ENCODE data around the gene CCDC120.

The CCDC120 gene

DNA sequence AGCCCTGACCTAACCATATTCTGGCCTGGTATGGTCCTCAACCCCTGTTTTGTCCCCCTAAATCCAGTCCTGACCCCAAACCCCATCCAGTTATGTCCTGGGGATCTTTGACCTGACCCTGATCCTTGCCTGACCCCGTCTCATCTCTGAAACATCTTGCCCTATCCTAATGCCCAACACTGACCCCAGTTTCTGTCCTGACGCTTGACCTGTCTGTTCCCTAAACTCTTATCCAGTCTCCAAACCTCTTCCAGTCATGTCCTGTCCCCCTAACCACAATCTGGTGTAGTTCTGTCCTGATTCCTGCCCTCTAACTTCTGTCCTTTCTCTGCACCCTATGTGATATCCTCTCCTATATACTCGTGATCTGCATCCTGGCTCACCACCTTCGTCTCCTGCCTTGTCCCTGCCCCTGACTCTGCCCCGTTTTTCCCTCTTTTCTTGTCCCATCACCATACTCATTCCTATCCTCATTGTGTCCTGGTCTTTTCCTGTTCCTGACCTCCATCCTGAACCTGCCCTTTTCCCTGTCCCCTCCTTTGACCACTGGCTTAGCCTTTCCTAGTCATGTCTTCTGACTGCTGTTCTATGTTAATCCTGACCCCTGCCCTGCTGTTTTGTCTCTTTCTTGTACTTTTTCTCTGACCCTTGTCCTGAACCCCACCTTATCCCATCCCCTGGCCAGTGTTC, 4.6 kb upstream of the CCDC120 start:
- DNase-seq (ENCODE audit: extremely low read depth, low read depth), result no peak
- TF ChIP-seq, protein P1, sequence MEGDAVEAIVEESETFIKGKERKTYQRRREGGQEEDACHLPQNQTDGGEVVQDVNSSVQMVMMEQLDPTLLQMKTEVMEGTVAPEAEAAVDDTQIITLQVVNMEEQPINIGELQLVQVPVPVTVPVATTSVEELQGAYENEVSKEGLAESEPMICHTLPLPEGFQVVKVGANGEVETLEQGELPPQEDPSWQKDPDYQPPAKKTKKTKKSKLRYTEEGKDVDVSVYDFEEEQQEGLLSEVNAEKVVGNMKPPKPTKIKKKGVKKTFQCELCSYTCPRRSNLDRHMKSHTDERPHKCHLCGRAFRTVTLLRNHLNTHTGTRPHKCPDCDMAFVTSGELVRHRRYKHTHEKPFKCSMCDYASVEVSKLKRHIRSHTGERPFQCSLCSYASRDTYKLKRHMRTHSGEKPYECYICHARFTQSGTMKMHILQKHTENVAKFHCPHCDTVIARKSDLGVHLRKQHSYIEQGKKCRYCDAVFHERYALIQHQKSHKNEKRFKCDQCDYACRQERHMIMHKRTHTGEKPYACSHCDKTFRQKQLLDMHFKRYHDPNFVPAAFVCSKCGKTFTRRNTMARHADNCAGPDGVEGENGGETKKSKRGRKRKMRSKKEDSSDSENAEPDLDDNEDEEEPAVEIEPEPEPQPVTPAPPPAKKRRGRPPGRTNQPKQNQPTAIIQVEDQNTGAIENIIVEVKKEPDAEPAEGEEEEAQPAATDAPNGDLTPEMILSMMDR (IDR thresholded peaks at IDR 0.05; ENCODE audit: low read depth, low read length), result no peak

DNA sequence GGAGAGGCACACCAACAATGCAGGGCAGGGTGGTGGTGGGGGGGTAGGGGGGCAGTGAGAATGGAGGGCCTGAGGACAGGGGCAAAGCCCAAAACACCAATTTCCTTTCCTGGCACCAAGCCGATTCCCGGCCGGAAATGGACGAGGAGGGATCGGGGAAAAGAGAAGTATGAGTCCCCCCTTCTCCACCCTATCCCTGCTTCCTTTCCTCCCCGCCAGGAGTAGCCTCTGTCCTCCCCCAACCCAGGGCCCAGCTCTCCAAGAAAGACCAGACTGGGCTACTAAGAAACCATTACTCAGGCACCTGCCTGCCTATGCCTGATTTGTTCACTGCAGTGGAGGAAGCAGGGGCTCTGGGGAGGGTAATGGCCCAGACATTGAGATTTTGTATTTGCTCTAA, 402 bp downstream of the CCDC120 start:
- DNase-seq (ENCODE audit: extremely low read depth, low read depth), result no peak
- TF ChIP-seq, protein P1 (IDR thresholded peaks at IDR 0.05; ENCODE audit: low read depth, low read length), result no peak

DNA sequence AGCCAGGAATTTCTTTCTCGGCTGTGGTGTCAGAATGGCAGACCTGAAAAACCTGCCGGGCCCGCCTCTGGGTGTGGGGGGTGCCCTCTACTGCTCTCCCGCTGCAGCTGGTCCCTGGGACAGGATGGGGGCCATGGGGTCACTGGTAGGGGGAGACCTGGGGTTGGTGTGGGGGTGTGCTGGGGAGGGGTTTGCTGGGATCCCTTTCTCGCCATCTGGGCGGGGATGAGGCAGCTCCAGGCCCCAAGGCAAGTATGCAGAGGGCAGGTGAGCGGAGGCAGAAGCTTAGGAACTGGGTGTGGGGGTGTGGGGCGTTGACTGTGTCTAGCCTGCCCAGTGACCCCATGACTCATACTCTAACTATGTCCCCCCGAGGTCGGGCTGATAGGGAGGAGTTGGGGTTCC, 884 bp downstream of the CCDC120 start:
- TF ChIP-seq, protein P1 (IDR thresholded peaks at IDR 0.05; ENCODE audit: low read depth, low read length), result no peak
- DNase-seq (ENCODE audit: extremely low read depth, low read depth), result no peak

DNA sequence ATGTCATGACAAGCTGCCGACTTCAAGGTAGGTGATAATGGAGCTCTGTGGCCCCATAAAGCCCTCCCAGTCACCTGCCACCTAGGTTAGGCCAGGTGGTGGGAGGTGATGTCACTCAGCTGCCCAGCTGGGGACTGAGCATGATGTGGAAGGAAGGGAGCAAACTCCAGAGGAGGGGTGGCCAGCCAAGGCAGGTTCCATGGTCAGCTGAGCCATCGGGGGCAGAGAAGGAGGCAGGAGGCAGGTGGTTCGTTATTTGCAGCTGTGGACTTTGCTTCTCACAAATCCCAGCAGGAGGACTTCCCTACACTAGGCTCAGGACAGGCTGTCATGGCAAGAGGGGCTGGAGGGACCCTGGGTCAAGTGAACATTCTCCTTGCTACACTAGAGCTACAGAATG, 2.1 kb downstream of the CCDC120 start:
- DNase-seq (ENCODE audit: extremely low read depth, low read depth), result no peak
- TF ChIP-seq, protein P1 (IDR thresholded peaks at IDR 0.05; ENCODE audit: low read depth, low read length), result no peak

DNA sequence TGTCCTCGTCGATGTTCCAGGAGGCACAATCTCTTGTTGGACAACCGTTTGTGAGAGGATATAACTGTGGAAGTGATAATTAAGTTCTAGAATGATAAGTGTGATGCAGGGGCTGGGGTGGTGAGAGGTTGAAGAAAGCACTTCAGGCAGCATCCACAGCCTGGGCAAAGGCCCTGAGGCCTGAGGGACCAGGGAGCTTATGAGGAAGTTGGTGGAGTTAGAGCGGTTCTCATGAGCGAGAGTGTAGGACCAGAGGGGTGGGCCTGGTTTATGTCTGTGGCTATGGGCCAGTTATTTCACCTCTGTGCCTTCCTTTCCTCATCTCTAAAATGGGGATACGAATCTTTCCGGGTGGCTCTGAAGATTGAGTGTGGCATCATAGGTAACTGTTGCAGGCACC, 2.7 kb downstream of the CCDC120 start:
- DNase-seq (ENCODE audit: extremely low read depth, low read depth), result no peak
- TF ChIP-seq, protein P1 (IDR thresholded peaks at IDR 0.05; ENCODE audit: low read depth, low read length), result no peak

DNA sequence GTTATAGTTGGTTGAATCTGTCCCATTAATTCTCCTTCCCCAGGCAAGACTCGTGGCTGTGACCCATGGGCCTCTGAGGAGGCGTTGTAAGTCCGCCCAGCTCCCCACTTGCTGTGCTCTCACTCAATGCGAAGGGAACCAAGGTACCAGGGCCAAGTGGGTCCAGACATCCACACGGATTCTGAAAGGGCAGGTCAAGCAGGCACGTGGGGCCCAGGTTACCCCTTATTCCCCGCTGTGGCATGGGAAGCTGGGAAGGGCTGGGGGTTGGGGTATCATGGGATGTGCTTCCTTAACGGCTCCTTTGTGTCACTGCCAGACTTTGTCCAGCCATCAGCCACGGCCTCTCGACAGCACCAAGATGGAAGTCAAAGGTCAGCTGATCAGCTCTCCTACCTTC, 3.1 kb downstream of the CCDC120 start:
- TF ChIP-seq, protein P1 (IDR thresholded peaks at IDR 0.05; ENCODE audit: low read depth, low read length), result no peak

DNA sequence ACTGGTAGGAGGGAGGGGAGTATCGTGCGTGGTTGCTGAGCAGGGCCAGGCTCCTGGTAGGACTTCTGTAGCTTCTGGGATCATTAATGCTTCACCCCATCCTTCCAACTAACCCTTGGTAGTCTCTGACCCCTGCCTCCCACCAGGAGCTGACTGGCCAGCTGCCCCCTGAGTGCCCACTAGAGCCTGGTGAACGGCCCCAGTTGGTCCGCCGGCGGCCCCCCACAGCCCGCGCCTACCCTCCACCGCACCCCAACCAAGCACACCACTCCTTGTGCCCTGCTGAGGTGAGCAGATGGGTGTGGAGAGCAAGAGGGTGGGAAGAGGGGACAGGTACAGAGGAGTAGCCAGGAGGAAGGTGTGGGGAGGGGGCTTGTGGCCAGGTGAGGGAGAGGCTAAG, 4.9 kb downstream of the CCDC120 start:
- DNase-seq (ENCODE audit: extremely low read depth, low read depth), result no peak
- TF ChIP-seq, protein P1 (IDR thresholded peaks at IDR 0.05; ENCODE audit: low read depth, low read length), result no peak

More for the DNA sequence above, 3.1 kb downstream of the CCDC120 start:
- DNase-seq (ENCODE audit: extremely low read depth, low read depth), result no peak
